Kidney tubule cell (primary cell): ENCODE data around the gene MEIOC.

Experiments
- DNase-seq: peaks from one replicate; pipeline ENCODE4 v3.0.0-alpha.2; 2018; ENCODE audit warnings: low spot score

The MEIOC gene

GRCh38 chr17:44708401-44709263 lies 52.4 kb downstream of the MEIOC start, which contains the start of gene DBF4B:
Gene DBF4B, plus strand, starts transcription at chr17:44708665. Its CDS starts 156 bp downstream, at chr17:44708821.
- DNase-seq = peak; percentile 92

GRCh38 chr17:44719444-44719843 lies 63.2 kb downstream of the MEIOC start:
- DNase-seq = no peak

GRCh38 chr17:44722254-44722653 lies 66.0 kb downstream of the MEIOC start:
- DNase-seq = no peak
